ENCODE results near the gene ANKS1A.
"Not testable (repeated sequence)": the region's sequence is repeated elsewhere in the genome, so short reads cannot be mapped to it uniquely, and the experiment has no call there.

The ANKS1A gene

DNA sequence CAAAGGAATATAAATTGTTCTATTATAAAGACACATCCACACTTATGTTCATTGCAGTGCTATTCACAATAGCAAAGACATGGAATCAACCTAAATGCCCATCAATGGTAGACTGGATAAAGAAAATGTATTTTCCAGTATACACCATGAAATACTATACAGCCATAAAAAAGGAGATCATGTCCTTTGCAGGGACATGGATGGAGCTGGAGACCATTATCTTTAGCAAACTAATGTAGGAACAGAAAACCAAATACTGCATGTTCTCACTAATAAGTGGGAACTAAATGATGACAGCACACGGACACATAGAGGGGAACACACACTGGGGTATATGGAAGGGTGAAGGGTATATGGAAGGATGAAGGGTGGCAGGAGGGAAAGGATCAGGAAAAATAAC is 5.0 kb upstream of the ANKS1A start:
- DNase-seq (ENCODE audit: low read depth): not testable (repeated sequence)

DNA sequence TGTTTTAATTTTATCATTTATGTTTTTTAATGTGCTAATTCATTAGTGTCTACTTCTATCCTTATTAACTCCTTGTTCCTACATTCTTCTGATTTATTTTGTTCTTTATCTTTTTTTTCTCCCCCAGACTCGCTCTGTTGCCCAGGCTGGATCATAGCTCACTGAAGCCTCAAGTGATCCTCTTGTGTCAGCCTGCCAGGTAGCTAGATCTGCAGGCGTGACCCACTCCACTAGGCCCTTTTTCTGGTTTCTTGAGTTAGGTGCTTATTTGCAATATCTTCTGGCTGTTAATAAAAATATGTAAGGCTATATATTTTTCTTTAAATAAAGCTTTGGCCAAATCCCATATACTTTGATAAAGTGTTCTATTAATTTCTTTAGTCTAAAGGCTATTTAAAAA is 4.1 kb upstream of the ANKS1A start:
- DNase-seq (ENCODE audit: low read depth): no peak

DNA sequence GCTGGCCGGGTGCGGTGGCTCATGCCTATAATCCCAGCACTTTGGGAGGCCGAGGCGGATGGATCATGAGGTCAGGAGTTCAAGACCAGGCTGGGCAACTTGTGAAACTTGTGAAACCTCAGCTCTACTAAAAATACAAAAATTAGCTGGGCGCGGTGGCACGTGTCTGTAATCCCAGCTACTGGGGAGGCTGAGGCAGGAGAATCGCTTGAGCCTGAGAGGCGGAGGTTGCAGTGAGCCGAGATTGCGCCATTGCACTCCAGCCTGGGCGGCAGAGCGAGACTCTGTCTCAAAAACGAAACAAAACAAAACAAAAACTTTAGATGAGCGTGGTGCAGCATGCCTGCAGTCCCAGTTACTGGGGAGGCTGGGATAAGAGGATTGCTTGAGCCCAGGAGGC is 3.2 kb upstream of the ANKS1A start:
- not testable (repeated sequence) for DNase-seq (ENCODE audit: low read depth)

DNA sequence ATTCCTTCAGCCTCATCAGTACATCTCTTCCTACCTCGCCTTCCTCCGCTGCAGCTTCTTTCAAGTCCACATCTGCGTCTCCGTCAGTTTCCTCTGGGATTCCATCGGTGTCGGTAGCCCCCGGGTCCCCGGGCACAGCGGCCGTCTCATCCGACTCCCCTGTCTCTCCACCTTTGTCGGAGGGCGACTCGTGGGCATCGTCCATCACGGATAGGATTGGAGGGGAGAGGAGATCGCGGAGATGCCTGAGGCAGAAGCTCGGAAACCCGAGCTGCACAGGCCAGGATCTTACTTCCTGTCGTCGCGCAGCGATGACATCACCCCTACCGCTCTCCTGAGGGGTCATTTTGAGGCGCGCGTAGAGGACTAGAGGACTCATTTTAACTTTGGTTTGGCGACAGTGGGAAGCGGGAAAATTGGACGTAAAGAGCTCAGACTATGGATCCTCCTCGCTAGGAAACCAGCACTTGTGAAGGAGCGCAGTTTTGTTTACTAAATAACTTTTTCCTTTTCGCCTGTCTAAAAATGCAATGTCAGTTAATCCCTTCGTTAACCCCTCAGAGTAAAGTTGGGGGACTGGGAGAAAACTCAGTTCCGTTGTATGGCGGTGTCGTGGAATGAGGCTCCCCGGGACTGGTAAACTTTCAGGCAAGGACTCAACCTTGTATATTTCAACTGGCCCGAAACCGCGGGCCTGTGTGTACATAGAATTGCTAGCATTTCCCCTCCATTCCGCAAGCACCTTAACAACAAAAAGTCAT is 1.1 kb upstream of the ANKS1A start, which contains the start of gene TAF11:
TSS of gene TAF11 (minus strand) at position 290 of the 761 bp plus-strand sequence. CDS start at position 205, 85 bp downstream.
- DNase-seq (ENCODE audit: low read depth): peak; percentile 84

DNA sequence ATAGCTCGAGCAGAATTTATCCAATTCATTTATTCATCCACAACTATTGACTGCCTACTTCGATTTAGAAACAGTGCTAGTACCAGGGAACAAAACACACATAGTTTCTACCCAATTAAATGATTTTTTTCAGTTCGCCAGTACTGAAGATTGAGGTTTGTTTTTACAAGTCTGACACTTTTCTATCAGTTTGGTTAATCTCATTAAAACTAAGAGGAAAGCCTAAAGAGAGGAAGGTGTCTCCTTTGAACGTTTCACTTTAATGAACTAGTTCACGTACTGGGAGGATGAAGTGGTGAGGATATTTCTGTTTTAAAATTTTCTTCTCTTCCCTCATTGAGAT is 570 bp upstream of the ANKS1A start:
- DNase-seq (ENCODE audit: low read depth): no peak

DNA sequence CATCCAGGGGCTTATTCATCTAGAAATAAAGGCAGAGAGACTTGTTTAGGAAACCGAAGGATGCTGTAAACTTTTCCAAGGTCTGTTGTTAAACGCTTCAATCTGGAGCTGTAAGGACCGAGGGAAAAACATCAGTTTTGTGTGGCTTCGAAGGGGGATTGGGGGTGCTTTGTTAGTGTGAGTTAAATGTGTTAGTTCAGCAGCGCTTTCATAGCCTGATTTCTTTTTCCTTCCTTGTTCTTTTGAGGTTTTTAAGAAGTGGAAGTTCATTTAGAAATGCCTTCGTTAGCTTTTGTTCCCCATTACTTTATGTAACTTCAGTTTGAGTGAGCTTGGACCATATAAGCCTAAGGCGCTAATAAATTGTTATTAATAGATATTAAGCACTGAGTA is 1.5 kb downstream of the ANKS1A start:
- no peak for DNase-seq (ENCODE audit: low read depth)

DNA sequence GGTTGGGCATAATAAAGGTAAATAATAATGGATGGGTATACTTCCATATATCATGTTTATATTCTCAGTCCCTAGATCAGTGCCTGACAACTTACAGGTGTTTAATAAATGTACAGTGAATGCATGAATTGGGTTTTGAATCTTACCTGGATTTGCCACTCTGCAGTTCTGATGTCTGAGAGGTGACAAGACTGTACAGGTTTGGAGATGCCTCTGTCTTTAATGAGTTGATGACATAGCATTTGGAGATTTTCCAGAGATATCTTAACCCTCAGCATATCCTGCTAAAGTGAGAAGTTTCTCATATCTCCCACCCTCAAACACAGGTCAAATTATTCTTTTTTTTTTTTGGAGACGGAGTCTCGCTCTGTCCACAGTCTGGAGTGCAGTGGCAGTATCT is 2.2 kb downstream of the ANKS1A start:
- DNase-seq (ENCODE audit: low read depth): no peak

DNA sequence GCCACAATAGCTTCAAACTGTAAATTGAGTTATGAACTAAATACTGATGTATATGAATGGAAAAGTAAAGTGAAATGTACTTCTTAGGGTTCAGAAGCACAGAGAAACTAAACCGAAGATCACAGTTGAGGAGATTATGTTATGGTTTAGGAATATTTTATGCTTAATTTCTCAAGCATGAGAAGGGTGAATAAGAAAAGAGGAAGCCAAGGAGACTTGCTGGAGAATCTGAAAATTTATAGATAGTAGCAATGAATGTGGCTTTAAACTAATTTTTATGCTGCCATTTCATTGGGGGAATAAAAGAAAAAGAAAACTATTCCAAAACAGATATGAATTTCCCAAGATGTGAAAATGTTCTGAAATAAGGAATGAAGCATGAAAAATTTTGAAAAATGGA is 5.6 kb downstream of the ANKS1A start:
- DNase-seq (ENCODE audit: low read depth): no peak

DNA sequence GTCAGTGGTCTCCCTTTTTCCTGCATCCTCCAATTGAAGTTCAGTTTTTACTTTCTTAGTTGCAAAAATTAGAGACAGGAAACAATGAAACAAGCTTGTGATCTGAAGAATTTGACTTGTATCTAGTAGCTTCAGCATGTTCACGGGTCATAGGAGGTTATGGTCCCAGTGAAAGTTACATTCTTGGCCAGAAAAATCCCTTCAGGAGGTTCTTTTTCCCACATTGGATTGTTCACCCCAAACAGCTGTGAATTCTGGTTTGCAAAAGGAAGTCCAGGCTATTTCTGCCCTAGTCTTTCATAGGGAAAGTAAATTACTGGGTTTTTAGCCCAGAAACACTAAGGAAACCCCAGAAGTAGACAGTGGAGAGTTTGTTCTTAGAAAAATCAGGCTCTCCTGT is 8.1 kb downstream of the ANKS1A start:
- no peak for DNase-seq (ENCODE audit: low read depth)

DNA sequence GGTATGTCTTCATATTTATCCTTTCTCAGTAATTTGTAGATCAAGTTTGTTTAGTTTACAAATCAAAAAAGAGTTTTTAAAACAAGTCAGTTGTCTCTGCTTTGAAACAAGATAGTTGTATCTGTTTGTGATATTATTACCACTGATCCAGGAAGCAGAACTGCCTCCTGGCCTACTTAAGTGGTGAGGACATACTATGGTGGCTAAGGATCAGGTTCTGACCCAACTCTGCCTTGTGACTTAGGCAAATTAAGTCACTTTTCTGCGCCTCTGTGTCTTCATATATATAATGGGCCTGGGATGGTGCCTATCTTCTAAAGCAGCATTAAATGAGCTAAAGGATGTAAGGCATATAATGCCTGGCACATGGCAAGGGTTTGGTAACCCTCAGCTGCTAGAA is 8.7 kb downstream of the ANKS1A start:
- DNase-seq (ENCODE audit: low read depth): no peak

DNA sequence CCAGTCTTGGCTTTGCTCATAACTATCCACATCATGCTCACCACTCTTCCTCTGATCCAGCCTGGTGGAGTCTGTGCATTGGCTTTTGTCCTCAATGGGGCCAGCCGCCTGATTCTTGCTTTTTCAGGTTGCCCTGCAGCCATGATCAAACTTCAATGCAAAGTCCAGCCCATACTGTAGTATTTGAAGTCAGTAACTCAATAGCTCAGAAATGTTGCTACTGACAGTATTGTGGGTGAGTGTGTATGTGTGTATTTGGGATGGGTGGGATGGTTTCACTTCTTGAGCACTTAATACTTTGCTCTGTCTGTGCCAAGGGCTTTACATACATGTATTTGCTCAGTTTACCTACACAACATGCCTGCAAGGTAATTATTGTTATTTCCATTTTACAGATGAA is 10.7 kb downstream of the ANKS1A start:
- not testable (repeated sequence) for DNase-seq (ENCODE audit: low read depth)

DNA sequence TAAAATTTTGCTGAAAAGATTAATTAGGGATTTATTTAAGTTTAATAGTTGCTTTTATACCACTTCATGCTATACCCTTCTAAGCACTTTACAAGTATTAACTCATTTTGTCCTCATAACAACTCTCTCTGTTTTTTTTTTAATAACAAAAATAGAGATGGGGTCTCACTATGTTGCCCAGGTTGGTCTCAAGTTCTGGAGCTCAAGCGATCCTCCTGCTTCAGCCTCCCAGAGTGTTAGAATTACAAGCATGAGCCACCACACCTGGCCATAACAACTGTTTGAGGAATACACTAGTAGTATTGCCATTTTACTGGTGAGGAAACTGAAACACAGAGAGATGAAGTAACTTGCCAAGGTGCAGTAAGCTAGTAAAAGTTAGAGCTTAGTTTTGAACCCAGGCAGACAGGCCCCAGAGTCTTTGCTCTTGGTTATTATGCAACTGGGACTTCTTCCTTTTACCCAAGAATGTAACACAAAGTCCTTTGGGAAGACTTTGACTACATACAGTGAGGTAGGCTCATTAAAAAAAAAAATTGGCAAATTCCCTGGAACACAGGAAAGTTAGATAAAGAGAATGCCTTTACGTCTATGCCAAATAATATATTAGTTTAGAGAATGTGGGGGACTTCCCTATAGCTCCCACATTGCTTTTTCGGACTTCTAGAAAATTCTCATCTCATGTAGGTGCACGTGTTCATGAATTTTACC is 11.4 kb downstream of the ANKS1A start:
- no peak for DNase-seq (ENCODE audit: low read depth)

DNA sequence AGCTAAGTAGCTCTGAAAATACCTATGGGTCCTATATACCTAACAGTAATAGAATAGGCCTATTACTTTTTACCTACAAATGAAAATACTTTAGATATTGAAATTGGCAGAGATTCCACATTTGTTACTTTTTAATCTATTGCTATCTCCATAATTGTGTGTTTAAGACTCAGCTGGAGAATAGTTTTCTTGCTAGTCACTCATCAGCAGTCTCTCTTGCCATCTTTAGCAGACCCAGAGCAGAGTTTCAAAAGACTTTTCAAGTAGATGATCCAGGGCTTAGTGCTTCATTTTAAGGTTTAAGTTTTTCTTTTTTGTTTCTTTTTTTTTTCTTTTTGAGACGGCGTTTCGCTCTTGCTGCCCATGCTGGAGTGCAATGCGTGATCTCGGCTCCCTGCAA is 12.9 kb downstream of the ANKS1A start:
- DNase-seq (ENCODE audit: low read depth): no peak

DNA sequence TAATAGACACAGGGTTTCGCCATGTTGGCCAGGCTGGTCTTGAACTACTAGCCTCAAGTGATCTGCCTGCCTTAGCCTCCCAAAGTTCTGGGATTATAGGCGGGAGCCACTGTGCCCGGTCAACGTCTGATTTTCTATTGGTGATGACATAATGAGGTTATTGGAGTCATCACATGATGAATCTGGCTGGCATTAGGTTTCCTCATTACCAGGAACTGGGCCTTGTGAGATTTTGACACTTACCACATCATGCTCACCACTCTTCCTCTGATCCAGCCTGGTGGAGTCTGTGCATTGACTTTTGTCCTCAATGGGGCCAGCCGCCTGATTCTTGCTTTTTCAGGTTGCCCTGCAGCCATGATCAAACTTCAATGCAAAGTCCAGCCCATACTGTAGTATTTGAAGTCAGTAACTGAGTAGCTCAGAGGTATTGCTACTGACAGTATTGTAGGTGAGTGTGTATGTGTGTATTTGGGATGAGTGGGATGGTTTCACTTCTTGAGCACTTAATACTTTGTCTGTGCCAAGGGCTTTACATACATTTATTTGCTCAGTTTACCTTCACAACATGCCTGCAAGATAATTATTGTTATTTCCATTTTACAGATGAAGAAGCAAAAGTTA is 16.0 kb downstream of the ANKS1A start:
- no peak for DNase-seq (ENCODE audit: low read depth)

DNA sequence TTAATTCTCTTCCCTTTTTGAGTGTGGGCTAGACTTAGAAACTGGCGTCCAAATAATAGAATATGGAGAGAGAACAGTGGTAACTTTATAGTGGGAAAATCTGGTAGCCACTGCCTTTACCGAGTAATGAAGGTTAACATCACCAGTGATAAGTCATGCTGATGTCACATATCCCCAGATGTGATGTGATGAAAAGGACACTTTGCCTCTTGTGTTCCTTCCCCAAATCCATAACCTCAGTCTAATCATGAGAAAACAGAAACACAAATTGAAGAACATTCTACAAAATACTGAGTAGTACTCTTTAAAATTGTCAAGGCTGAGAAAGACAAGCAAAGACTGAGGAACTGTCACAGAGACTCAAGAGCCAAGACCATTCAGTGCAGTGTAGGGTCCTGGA is 17.8 kb downstream of the ANKS1A start:
- no peak for DNase-seq (ENCODE audit: low read depth)

DNA sequence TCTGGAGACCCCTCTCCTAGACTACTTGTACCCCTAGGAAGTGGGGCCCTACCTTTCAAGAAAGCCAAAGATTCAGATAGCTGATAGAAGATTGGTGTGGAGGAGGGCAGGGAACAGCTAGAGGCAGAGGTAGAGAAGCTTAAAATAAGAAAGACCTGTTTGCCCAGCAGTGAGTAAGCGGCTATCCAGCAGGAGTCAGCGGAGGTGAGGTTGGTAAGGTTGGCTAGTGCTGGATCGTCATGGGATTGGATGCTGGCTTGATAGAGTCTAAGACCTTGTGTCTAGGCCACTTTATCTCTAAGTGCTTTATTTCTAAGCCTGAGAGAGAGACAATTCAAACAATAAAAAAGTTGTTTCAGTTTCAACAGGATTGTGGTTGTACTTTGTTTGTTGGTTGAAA is 19.1 kb downstream of the ANKS1A start:
- DNase-seq (ENCODE audit: low read depth): no peak

DNA sequence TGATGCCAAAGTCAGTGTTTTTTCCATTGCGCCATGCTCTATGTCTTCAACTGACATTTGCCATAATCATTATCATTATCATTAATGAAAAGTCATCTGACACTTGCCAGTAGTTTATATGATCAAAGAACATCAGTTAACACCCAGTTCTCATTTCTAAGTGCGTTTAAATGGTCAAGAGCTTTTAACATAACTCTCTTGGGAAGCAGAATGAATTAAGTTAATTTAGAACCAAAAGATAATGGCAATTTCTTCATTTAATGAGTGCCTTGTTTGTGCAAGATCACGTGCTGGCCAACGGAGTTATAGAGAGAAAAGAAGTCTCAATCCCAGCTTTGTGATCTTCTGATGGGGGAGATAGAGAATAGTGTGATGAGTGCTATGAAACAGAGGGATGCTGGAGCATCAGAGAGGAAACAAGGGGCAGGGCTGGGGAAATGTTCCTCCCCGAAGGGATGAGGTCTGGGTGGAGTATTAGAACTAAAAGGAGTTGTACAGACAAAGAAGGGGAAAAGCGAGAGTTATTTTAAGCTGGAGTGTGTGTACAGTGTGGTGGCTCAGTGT is 20.3 kb downstream of the ANKS1A start:
- no peak for DNase-seq (ENCODE audit: low read depth)

DNA sequence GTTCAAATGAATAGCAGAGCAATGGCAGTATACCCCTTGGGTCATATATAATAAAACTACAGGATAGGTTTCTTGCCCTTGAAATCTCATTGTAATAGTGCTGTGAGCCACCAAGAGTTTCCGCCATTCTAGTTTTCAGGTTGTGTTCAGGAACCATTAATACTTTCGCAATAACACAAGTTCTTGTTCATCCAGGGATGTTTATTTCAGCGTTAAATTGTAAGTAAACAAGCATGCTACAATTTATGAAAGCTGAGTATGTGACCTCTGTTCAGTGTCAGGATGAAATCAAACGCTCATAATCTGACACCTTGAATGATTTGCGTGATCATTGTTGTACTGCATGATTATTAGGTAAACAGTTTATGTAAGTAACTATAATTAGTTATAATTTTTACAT is 22.8 kb downstream of the ANKS1A start:
- DNase-seq (ENCODE audit: low read depth): no peak

DNA sequence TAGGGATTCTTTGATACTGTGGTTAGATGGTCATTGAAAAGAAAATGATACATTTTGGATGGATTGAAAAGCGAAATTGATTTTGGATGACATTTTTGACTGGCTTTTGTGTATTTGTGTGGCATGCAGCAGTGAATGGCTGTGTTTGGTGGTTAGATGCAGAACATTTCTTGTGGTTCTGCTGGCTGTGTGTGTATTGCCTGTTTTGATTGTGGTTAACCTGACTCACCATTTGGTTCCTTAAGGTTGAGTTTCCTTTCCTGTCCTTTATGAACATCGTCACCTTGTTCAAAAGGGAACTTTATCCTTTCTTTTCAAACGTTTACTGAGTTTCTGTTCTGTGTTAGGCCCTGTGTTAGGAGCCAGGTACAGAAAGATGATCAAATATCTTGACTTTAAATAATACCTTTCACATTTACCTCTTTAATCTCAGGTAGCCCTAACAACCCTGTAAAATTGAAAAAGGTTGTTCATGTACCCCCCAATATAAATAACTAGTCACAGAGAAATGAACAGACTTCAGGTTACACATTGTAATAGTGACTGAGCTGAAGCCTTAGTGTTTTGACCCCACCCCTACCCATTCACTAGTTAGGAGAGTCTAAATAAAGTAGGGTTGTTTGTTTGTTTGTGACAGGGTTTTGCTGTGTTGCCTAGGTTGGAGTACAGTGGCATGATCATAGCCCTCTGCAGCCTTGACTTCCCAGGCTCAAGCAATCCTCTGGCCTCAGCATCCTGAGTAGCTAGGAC is 23.8 kb downstream of the ANKS1A start:
- DNase-seq (ENCODE audit: low read depth): no peak

DNA sequence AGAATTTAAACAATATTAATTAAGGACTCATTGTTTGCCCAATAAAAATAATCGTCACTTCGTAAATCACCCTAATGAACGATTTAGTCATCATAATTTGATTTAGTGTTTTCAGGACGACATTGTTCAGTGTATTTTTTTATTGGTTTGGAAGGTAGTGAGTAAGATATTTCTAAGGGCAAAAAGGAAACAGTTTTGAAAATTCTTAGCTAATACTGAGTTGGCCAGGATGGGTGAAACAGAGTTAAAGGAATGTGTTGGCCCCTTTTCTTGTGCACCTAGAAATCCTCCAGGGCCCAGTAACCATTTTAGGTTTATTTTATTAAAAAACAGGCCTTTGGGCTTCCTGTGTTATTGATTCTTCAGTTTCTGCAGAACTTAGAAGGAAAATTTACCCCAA is 25.3 kb downstream of the ANKS1A start:
- no peak for DNase-seq (ENCODE audit: low read depth)

DNA sequence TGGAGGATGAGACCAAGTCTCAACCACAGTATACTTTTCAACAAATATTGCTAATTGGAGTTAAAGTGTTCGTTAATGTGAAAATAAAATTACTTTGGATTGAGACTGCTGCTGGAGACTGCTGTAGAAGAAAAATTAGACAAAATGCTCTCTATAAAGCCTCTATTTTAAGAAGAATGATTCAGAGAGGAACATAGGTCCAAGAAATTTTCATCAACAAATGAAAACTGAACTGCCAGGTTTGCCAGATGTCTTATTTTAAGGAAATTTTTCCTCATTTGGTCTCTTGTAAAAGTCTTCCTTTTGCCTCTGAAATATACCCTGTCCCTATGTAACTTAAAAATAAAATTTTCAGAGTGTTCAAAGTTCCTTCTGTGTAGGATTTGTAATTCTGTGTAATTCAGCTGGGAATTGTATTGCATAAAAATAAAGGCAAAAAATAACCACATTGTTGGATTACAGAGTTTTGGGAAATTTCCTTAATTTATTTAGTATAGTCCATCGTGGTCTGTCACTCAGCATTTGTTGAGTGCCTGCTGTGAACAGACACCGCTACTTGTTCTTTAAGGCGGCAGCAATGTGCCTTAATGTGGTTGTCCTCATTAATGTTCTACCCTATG is 27.4 kb downstream of the ANKS1A start:
- DNase-seq (ENCODE audit: low read depth): no peak
